GM19328 (cell line): ENCODE measurements around the gene SH3YL1.

ENCODE experiments used
- ATAC-seq: cut with Tn5 transposase; IDR thresholded peaks from one replicate; pipeline ENCODE4 v1.9.1; 2021; ENCODE audit warnings: mild to moderate bottlenecking, moderate library complexity; ENCODE audit not compliant: unreplicated experiment

The SH3YL1 gene

GRCh38 chr2:282371-283263 is 18.8 kb upstream of the SH3YL1 start:
- no peak for ATAC-seq

- no peak for ATAC-seq
Observed at GRCh38 chr2:281381-281780, 17.5 kb upstream of the SH3YL1 start.

GRCh38 chr2:280650-281110 is 16.8 kb upstream of the SH3YL1 start:
- ATAC-seq, result no peak

GRCh38 chr2:279956-280649 is 16.3 kb upstream of the SH3YL1 start:
- no peak for ATAC-seq

GRCh38 chr2:279366-279765 is 15.5 kb upstream of the SH3YL1 start:
- ATAC-seq, result no peak

GRCh38 chr2:278927-279320 is 15.1 kb upstream of the SH3YL1 start:
- no peak for ATAC-seq

- no peak for ATAC-seq
Observed at GRCh38 chr2:278312-278926, 14.6 kb upstream of the SH3YL1 start.

GRCh38 chr2:275466-275865 is 11.6 kb upstream of the SH3YL1 start:
- ATAC-seq, result peak; percentile 89

GRCh38 chr2:274503-274902 is 10.7 kb upstream of the SH3YL1 start:
- no peak for ATAC-seq

- no peak for ATAC-seq
Observed at GRCh38 chr2:273333-273732, 9.5 kb upstream of the SH3YL1 start.

- no peak for ATAC-seq
Observed at GRCh38 chr2:271917-272316, 8.1 kb upstream of the SH3YL1 start.

GRCh38 chr2:270861-271260 is 7.0 kb upstream of the SH3YL1 start:
- ATAC-seq, result no peak

- ATAC-seq, result no peak
Observed at GRCh38 chr2:269356-270030, 5.7 kb upstream of the SH3YL1 start.

- no peak for ATAC-seq
Observed at GRCh38 chr2:268323-268722, 4.5 kb upstream of the SH3YL1 start.

- peak; percentile 83 for ATAC-seq
Observed at GRCh38 chr2:264493-265468, 949 bp upstream of the SH3YL1 start, which contains the start of gene ACP1. TSS of gene ACP1 (plus strand) at chr2:264947. CDS start at chr2:264965, 18 bp downstream.

GRCh38 chr2:263022-263738 is 652 bp downstream of the SH3YL1 start:
- no peak for ATAC-seq

- ATAC-seq, result no peak
Observed at GRCh38 chr2:262117-262516, 1.7 kb downstream of the SH3YL1 start.

- no peak for ATAC-seq
Observed at GRCh38 chr2:260507-261161, 3.2 kb downstream of the SH3YL1 start.
